ENCODE data around the gene VPS13D.

GRCh38 chr1:12383001-12383400 lies 153.2 kb downstream of the VPS13D start:
- TF ChIP-seq POLR2A (IDR thresholded peaks at IDR 0.05) (no peak), CTCF (IDR thresholded peaks at IDR 0.05 in 8 of 11, conservative IDR thresholded peaks at IDR 0.05 in 3 of 11) (no peak)
